Measurements from ENCODE around the gene TUBGCP3. TPM values are rescaled to one million over a fixed set of nuclear protein-coding genes. Genes with fewer than 3 reads are reported as not detected.

TUBGCP3 gene
- total and polyA plus RNA-seq, 4 donors, result 3.6 to 45.9 (median 27.4) TPM

GRCh38 chr13:112452380-112453206 lies 135.4 kb downstream of the TUBGCP3 start:
- no peak for DNase-seq
- no peak overlapping the region for H3K27ac ChIP-seq (ENCODE audit: low read depth in 1 of 2, low read length in 2 of 2)
- WGBS, 2 donors, result 85 to 92% methylated on average over 36 of the region's 36 CpGs

GRCh38 chr13:112451512-112452379 lies 136.2 kb downstream of the TUBGCP3 start:
- Histone ChIP-seq H3K27ac (ENCODE audit: low read depth in 1 of 2, low read length in 2 of 2) (no peak overlapping the region), H3K4me1 (ENCODE audit: control insufficient read depth in 1 of 2, insufficient read depth in 2 of 2, low read length in 2 of 2) (no peaks in the 10 kb centered on the region), H3K9me3 (ENCODE audit: control insufficient read depth, low read length) (no peaks in the 10 kb centered on the region), H3K36me3 (ENCODE audit: control insufficient read depth in 1 of 2, insufficient read depth in 2 of 2, low read length in 1 of 2) (no peaks in the 10 kb centered on the region), H3K27me3 (ENCODE audit: control insufficient read depth in 1 of 2, insufficient read depth in 2 of 2, low read length in 1 of 2) (no peaks in the 10 kb centered on the region), H3K4me3 (ENCODE audit: low read length in 2 of 2) (no peak overlapping the region)
- ATAC-seq (ENCODE audit: low FRiP score) (peak; percentile 3), DNase-seq (no peak)
- whole genome bisulfite sequencing, 2 donors, result 88 to 92% methylated on average over 41 to 43 of the region's 43 CpGs
- intact Hi-C loops (cut with DNase I), result no loop called here

More at GRCh38 chr13:112452380-112453206, 135.4 kb downstream of the TUBGCP3 start:
- no peaks in the 10 kb centered on the region for H3K36me3 ChIP-seq (ENCODE audit: control insufficient read depth in 1 of 2, insufficient read depth in 2 of 2, low read length in 1 of 2)
- no peaks in the 10 kb centered on the region for H3K9me3 ChIP-seq (ENCODE audit: control insufficient read depth, low read length)
- no peak overlapping the region for H3K4me3 ChIP-seq (ENCODE audit: low read length in 2 of 2)
- intact Hi-C loops (cut with DNase I), result no loop called here
- no peak for ATAC-seq (ENCODE audit: low FRiP score)
- H3K4me1 ChIP-seq (ENCODE audit: control insufficient read depth in 1 of 2, insufficient read depth in 2 of 2, low read length in 2 of 2), result no peaks in the 10 kb centered on the region
- no peaks in the 10 kb centered on the region for H3K27me3 ChIP-seq (ENCODE audit: control insufficient read depth in 1 of 2, insufficient read depth in 2 of 2, low read length in 1 of 2)

- H3K27ac ChIP-seq (ENCODE audit: low read depth in 1 of 2, low read length in 2 of 2), result no peak overlapping the region
- H3K9me3 ChIP-seq (ENCODE audit: control insufficient read depth, low read length), result no peaks in the 10 kb centered on the region
- DNase-seq (no peak), ATAC-seq (ENCODE audit: low FRiP score) (no peak)
- WGBS, 2 donors, result 25 to 30% methylated on average over 9 of the region's 9 CpGs
- intact Hi-C loops (cut with DNase I), result no loop called here
- H3K4me1 ChIP-seq (ENCODE audit: control insufficient read depth in 1 of 2, insufficient read depth in 2 of 2, low read length in 2 of 2), result no peaks in the 10 kb centered on the region
- no peak overlapping the region for H3K4me3 ChIP-seq (ENCODE audit: low read length in 2 of 2)
- H3K36me3 ChIP-seq (ENCODE audit: control insufficient read depth in 1 of 2, insufficient read depth in 2 of 2, low read length in 1 of 2), result no peaks in the 10 kb centered on the region
- no peaks in the 10 kb centered on the region for H3K27me3 ChIP-seq (ENCODE audit: control insufficient read depth in 1 of 2, insufficient read depth in 2 of 2, low read length in 1 of 2)
These were observed 137.1 kb downstream of the TUBGCP3 start for GRCh38 chr13:112450904-112451240.

- Histone ChIP-seq H3K4me1 (ENCODE audit: control insufficient read depth in 1 of 2, insufficient read depth in 2 of 2, low read length in 2 of 2) (no peaks in the 10 kb centered on the region), H3K27me3 (ENCODE audit: control insufficient read depth in 1 of 2, insufficient read depth in 2 of 2, low read length in 1 of 2) (no peaks in the 10 kb centered on the region), H3K4me3 (ENCODE audit: low read length in 2 of 2) (no peak overlapping the region), H3K27ac (ENCODE audit: low read depth in 1 of 2, low read length in 2 of 2) (no peak overlapping the region), H3K36me3 (ENCODE audit: control insufficient read depth in 1 of 2, insufficient read depth in 2 of 2, low read length in 1 of 2) (no peaks in the 10 kb centered on the region), H3K9me3 (ENCODE audit: control insufficient read depth, low read length) (no peaks in the 10 kb centered on the region)
- ATAC-seq (ENCODE audit: low FRiP score), result no peak
- no peak for DNase-seq
- 71 to 75% methylated on average over 21 of the region's 23 CpGs for WGBS, 2 donors
- intact Hi-C loops (cut with DNase I), result no loop called here
These were observed 137.6 kb downstream of the TUBGCP3 start for GRCh38 chr13:112450118-112450903.

- no peaks in the 10 kb centered on the region for H3K4me1 ChIP-seq (ENCODE audit: control insufficient read depth in 1 of 2, insufficient read depth in 2 of 2, low read length in 2 of 2)
- intact Hi-C loops (cut with DNase I), result loop anchor here in 1 of 2 donors (10.0 kb wide), 1 partner anchor 975 kb away; no protein-coding TSS in a partner anchor
- H3K4me3 ChIP-seq (ENCODE audit: low read length in 2 of 2), result no peak overlapping the region
- DNase-seq, result peak in 1 of 2 donors; percentile 47
- ATAC-seq (ENCODE audit: low FRiP score), result no peak
- H3K27ac ChIP-seq (ENCODE audit: low read depth in 1 of 2, low read length in 2 of 2), result no peak overlapping the region
- no peaks in the 10 kb centered on the region for H3K9me3 ChIP-seq (ENCODE audit: control insufficient read depth, low read length)
- no peaks in the 10 kb centered on the region for H3K27me3 ChIP-seq (ENCODE audit: control insufficient read depth in 1 of 2, insufficient read depth in 2 of 2, low read length in 1 of 2)
- no peaks in the 10 kb centered on the region for H3K36me3 ChIP-seq (ENCODE audit: control insufficient read depth in 1 of 2, insufficient read depth in 2 of 2, low read length in 1 of 2)
- 83 to 86% methylated on average over 15 to 16 of the region's 16 CpGs for WGBS, 2 donors
These were observed 138.4 kb downstream of the TUBGCP3 start for GRCh38 chr13:112449545-112449930.

- H3K27me3 ChIP-seq (ENCODE audit: control insufficient read depth in 1 of 2, insufficient read depth in 2 of 2, low read length in 1 of 2), result no peaks in the 10 kb centered on the region
- H3K9me3 ChIP-seq (ENCODE audit: control insufficient read depth, low read length), result no peaks in the 10 kb centered on the region
- H3K4me1 ChIP-seq (ENCODE audit: control insufficient read depth in 1 of 2, insufficient read depth in 2 of 2, low read length in 2 of 2), result no peaks in the 10 kb centered on the region
- DNase-seq (peak in 1 of 2 donors; percentile 69), ATAC-seq (ENCODE audit: low FRiP score) (no peak)
- H3K27ac ChIP-seq (ENCODE audit: low read depth in 1 of 2, low read length in 2 of 2), result no peak overlapping the region
- H3K36me3 ChIP-seq (ENCODE audit: control insufficient read depth in 1 of 2, insufficient read depth in 2 of 2, low read length in 1 of 2), result no peaks in the 10 kb centered on the region
- 83 to 88% methylated on average over 20 of the region's 20 CpGs for WGBS, 2 donors
- no peak overlapping the region for H3K4me3 ChIP-seq (ENCODE audit: low read length in 2 of 2)
- intact Hi-C loops (cut with DNase I), result loop anchor here in 1 of 2 donors (10.0 kb wide), 1 partner anchor 974 kb away; no protein-coding TSS in a partner anchor
These were observed 139.1 kb downstream of the TUBGCP3 start for GRCh38 chr13:112448621-112449544.

GRCh38 chr13:112447761-112448603 lies 140.0 kb downstream of the TUBGCP3 start:
- Histone ChIP-seq H3K27ac (ENCODE audit: low read depth in 1 of 2, low read length in 2 of 2) (no peak overlapping the region), H3K4me1 (ENCODE audit: control insufficient read depth in 1 of 2, insufficient read depth in 2 of 2, low read length in 2 of 2) (no peaks in the 10 kb centered on the region), H3K4me3 (ENCODE audit: low read length in 2 of 2) (no peak overlapping the region), H3K27me3 (ENCODE audit: control insufficient read depth in 1 of 2, insufficient read depth in 2 of 2, low read length in 1 of 2) (no peaks in the 10 kb centered on the region), H3K36me3 (ENCODE audit: control insufficient read depth in 1 of 2, insufficient read depth in 2 of 2, low read length in 1 of 2) (no peaks in the 10 kb centered on the region), H3K9me3 (ENCODE audit: control insufficient read depth, low read length) (no peaks in the 10 kb centered on the region)
- peak in 1 of 2 donors; percentile 65 for DNase-seq
- no peak for ATAC-seq (ENCODE audit: low FRiP score)
- WGBS, 2 donors, result 87 to 88% methylated on average over 26 to 27 of the region's 27 CpGs
- intact Hi-C loops (cut with DNase I), result loop anchor here in 1 of 2 donors (10.0 kb wide), 1 partner anchor 973 kb away; no protein-coding TSS in a partner anchor

All from aorta (tissue), 5 donors.